GM19468 (cell line): Measurements from ENCODE around the gene LHFPL6.
A peak's percentile ranks its signal among the peaks of the same experiment; 100 is the strongest.

Experiments
- ATAC-seq: cut with Tn5 transposase; IDR thresholded peaks from one replicate; pipeline ENCODE4 v1.9.1; 2021; ENCODE audit warnings: mild to moderate bottlenecking, moderate library complexity, moderate number of reproducible peaks; ENCODE audit not compliant: unreplicated experiment; ENCODE audit errors: extremely low read depth

Gene LHFPL6

DNA sequence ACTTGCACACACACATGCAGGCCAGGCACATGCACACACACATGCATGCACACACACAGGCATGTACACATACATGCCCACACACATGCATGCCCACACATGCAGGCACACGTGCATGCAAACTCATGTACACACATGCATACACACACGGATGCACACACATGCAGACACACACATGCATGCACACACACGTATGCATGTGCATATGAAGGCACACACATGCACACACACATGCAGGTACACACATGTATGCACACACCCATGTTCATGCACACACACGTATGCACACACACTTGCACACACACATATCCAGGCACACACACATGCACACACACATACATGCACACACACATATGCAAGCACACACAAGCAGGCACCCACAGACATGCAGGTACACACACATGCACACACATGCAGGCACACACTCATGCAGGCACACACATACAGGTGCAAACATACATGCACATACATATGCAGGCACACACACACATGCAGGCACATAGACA lies 278.1 kb downstream of the LHFPL6 start:
- no peak for ATAC-seq

DNA sequence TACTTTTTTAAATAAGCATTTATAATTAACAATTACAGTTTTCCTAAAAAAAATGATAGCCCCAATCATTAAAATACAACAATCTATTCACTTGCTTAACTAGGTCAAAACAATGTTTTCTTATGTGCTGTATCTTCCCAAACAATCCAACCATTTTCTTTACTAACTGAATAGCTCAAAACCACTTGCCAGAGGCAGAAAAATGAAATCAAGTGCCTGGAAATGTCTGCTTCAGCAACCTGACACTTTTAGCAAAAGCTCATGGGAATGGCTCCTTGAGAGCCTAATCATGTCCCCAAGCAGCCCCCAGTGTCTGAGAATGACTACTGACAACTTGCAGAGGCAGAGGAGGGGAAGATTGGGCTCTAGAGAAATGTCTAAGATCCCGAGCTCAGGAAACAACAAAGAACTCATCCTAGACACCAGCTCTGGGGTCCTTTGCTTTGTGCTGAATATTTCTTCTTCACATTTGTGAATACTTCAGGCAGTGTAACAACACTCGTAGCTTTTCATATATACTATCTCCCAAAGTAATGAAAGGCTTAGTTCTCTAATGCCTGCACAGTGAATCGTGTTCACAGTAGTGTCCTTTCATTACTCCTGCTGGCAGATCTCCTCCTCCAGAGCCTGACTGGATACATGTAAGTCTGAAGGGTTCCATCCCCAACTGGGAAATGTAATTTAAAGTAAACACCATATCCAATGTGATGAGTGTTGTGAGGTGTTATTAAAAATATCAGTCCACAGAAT lies 280.0 kb downstream of the LHFPL6 start:
- ATAC-seq = no peak

DNA sequence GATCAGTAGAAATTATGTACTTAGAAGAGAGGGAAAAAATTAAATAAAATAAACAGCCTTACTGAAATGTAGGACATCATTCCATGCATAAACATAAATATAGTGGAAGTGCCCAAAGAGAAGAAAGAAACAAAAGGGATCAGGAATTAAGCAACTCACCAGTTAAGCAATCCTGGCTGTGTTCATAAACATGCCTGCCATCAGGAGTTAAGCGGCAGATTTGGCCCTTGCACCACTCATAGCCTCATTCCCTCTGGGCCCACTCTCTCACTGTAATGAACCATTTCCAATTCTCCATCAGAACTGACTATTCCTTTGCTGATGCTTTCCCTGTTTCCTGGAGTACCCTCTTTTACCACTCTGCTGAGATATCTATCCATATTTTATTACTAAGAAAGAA lies 281.4 kb downstream of the LHFPL6 start:
- no peak for ATAC-seq

DNA sequence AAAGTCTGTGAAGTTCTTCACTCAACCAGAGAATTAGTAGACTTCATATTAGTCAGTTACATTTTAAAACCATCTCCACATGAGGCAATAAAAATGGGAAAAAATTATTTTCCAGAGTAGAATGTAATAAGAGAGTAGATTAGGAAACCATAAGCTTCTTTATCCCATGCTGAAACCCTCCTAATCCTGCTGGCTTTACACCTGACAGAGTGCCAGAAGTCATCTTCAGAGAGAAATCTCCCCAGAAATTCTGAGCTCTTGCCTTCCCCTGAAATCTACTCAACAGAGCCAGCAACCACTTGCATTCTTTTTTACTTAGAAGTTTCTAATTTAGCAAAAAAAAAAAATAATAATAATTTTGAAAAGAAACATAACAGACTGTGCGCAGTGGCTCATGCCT lies 284.8 kb downstream of the LHFPL6 start:
- ATAC-seq = no peak

DNA sequence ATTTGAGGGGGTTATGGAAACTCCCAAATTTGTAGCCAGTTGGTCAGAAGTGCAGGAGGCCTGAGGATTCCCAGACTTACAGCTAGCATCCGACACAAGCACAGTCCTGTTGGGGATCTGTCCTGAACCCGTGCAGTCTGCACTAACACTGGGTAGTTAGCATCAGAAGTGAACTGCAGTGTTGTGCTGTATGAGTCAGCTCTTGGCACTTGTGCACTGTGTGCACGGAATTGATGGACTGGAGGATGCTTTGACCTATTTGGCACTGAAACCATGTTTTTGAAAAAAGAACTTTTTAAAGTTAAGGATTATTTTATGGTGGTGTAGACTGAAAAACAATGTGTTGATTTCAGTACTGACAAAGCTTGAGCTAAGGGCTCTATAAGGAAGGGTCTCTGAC lies 285.7 kb downstream of the LHFPL6 start:
- no peak for ATAC-seq

DNA sequence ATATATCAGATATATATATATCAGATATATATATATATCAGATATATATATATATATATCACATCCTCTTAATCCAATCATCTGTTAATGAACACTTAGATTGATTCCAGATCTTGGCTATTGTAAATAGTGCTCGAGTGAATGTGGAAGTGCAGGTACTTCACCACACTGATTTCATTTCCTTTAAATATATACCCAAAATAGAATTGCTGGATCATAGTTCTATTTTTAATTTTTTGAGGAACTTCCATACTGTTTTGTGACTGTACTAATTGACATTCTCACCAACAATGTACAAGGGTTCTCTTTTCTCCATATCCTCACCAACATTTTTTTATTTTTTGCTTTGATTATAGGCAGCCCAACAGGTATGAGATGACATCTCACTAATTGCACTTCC lies 287.2 kb downstream of the LHFPL6 start:
- ATAC-seq = no peak

DNA sequence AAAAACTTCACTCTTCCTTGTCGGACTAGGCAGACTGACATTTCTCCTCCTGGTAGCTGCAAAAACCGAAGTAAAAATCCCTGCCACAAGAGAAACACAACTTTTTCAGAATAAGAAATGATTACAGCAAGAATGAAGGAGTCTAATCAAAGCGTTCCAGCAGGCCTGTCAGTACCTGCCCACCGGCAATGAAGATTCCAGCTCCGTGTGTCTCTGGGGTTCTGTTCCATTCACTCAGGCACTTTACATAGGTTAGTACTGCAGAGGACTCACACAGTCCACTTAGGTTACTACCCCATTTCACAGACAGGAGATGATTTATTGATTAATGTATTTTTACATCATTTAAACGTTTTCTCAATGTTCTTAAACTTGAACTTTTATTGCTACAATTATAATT lies 289.3 kb downstream of the LHFPL6 start:
- no peak for ATAC-seq

DNA sequence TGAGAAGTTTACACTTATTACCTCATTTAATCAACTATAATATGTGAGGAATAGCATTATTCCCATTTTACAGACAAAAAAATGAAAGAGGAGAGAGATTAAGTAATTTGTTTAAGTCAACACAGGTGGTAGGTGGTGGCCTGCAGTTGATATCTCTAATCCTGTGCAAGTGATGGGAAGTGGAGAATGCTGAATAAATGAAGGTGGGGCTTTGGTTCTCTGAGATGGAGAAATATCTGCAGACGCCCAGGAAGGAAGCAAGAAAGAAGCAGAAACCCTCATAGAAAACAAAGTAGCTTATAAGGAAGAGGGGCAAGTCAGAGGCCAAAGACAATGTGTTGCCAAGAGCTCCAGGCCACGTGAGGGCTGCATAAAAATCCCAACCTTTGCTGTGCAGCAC lies 290.4 kb downstream of the LHFPL6 start:
- ATAC-seq = no peak

DNA sequence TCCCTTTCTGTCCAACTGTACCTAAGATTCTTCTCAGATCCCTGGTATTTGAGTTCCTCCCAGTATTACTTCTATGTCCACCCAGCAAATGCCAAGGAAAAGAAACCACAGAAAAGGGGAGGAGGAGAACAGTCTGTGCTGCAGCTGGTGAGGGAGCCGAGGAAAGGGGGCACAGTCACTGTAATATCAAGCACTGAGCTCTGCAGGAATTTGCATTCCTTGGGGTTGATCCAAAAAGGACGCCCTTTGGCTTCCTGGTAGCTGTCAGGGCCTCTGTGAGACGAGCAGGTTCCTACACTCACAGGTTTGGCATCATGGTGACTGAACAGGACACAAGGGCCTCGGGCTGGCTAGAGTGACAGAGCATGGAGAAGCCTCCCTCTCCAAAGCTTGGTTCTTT lies 291.4 kb downstream of the LHFPL6 start:
- no peak for ATAC-seq

DNA sequence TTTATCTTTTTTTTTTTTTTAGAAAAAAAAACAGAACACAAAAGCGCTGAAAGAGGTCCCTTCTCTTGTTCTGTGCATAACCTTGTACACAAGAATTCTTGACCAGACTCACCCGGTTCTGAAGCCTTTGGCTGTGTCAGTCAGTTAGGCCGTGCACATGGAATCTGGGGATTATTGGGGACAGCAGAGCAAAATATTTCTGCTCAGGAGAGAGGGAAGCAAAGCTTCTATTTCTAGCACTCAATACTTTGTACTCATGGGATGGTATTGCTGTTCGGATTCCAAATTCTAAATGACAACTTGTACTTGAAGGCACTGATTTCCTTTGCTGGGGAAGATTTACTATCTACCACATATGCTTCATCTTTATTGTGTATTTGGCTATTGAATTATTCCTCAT lies 292.0 kb downstream of the LHFPL6 start:
- no peak for ATAC-seq

DNA sequence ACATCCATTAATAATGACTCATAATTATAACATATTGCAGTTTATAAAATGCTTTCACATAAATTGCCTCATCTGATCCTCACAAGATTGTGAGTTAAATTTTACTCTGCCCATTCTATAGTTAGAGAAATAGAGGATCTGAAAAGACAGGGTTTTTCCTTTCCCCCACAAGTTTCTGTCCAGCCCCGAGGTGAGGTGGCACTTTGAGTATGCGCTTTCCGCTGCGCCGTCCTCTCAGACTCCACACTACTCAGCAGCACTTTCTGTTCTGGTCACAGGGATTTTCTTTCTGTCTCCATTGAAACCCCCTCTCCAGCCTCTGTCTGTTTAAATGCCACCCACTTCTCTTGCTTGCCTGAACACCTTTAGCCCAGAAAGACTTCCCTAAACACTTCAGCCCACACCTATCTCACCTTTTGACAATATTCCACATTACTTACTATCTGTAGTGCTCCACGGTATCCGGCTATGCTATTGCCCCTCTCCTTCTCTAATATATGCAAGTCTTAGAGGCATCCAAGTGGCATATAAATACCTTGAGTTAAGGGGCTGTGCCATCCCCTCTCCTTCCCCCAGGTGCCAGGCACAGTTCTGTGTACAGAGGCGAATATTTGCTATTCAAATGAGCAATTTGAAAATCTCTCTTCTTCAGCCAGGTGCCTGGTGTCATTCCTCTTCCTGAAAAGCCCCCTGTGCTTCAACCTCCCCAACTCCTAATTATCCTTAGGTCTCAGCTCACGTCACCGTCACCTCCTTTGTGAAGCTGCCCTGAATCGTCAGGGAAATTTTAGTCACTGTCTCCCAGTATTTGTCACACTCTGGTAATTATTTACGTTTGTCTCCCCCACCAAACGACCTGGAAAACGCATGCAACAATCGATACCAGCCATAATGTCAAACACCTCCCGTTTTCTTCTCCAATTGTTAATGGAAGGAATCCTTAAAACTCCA lies 296.1 kb downstream of the LHFPL6 start:
- ATAC-seq = peak; percentile 83

DNA sequence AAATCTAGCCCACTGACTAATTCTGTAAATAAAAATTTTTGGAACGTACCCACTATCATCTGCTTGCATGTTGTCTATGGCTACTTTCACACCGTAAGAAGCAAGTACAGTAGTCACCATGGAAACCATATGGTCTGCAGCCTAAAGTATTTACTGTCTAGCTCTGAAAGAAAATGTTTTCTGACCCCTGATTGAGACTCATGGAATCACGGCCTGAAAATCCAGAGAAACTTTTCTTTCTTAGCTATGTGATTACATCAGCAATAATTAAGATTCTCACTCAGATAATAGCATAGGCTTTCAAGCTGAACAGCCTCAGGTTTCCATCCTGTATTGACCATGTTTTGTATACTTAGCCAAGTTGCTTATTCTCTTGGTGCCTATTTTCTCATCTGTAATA lies 300.2 kb downstream of the LHFPL6 start:
- no peak for ATAC-seq

DNA sequence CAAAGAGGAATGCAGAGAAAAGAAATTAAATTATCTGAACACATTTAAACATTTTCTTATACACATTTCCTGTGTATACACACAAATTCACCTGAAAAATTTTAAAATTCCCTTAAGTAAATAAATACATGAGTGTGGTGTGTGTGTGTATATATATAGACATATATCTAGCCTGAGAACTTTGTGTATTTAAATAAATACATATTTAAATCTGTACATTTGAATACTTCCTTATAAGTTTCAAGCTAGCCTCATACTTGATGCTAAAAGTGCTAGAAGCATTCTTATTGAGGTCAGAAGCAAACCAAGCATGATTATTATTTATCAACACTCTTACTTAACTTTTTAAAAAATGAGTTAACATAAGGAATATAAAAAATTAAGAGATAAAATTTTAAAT lies 304.0 kb downstream of the LHFPL6 start:
- no peak for ATAC-seq

DNA sequence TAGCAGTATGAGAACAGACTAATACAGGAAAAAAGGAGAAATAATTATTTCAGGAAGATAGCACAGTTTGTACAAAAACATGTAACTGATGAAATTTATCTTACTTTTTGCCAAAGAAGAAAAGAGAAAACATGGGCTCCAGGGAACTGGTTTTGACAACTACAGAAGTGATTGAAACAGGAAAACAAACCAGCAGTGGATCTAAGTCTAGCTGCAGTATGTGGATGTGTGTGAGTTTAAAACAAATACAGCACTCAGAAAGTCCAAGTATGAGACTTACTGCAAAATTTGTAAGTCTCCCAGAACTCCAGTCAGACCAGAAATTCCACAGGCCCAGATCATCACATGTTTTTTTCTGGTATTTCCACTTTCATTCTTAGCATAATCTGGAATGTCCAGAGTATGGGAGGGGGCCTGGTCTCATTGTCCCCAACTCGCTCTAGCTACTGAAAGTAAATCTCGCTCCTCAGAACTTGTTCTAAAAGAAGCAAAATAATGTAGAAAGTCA lies 305.3 kb downstream of the LHFPL6 start:
- no peak for ATAC-seq

DNA sequence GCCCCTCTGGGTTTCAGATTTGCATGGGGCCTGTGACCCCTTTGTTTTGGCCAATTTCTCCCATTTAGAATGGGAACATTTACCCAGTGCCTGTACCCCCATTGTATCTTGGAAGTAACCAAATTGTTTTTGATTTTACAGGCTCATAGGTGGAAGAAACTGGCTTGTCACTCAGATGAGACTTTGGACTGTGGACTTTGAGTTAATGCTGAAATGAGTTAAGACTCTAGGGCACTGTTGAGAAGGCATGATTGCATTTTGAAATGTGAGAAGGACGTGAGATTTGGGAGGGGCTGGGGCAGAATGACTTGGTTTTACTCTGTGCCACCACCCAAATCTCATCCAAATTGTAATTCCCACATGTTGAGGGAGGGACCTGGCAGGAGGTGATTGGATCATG lies 306.0 kb downstream of the LHFPL6 start:
- no peak for ATAC-seq

DNA sequence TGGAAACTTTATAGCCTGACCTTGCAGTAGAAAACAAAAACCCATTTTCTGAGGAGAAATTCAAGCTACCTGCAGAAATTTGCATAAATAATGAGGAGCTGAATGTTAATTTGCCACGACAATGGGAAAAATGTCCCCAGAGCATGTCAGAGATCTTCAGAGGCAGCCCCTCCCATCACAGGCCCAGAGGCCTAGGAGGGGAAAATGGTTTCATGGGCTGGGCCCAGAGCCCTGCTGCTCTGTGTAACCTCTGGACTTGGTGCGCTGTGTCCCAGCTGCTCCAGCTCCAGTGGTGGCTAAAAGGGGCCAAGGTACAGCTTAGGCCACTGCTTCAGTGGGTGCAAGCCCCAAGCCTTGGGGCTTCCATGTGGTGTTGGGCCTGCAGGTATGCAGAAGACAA lies 306.8 kb downstream of the LHFPL6 start:
- no peak for ATAC-seq
